Keratinocyte (primary cell): Measurements from ENCODE around the gene MACROH2A2. TPM values are rescaled to one million over a fixed set of nuclear protein-coding genes. Genes with fewer than 3 reads are reported as not detected.

Experiments used
- DNase-seq: peaks from one replicate; pipeline ENCODE4 v3.0.0-alpha.2; 2011; ENCODE audit warnings: low read depth, missing footprints, low spot score
- FAIRE-seq: peaks from 2 replicates; lab custom pipeline; 2011; peaks lifted over from hg19 to GRCh38; lab: Jason Lieb, UNC
- H2AFZ ChIP-seq: 2 replicates; pipeline ENCODE4 v1.6.0; 2012; ENCODE audit warnings: low read length, control low read depth, inconsistent platforms; ENCODE audit not compliant: control insufficient read depth
- H3K27ac ChIP-seq: 2 replicates; pipeline ENCODE4 v1.5.1; 2011; ENCODE audit warnings: low read length; ENCODE audit not compliant: control insufficient read depth, insufficient read depth
- H3K27me3 ChIP-seq: 3 replicates; pipeline ENCODE4 v1.6.0; 2011; ENCODE audit warnings: low read length; ENCODE audit not compliant: control insufficient read depth, insufficient read depth; ENCODE audit errors: extremely low read depth
- H3K36me3 ChIP-seq, 2 experiments: 2 replicates in 1 of 2; 3 replicates in 1 of 2; pipeline ENCODE4 v1.5.1; 2011; ENCODE audit warnings: low read length in 2 of 2, mild to moderate bottlenecking in 1 of 2; ENCODE audit not compliant: control insufficient read depth in 2 of 2, insufficient read depth in 2 of 2; ENCODE audit errors: extremely low read depth in 1 of 2
- H3K4me1 ChIP-seq: 3 replicates; pipeline ENCODE4 v1.5.1; 2011; ENCODE audit warnings: low read length; ENCODE audit not compliant: control insufficient read depth, insufficient read depth; ENCODE audit errors: extremely low read depth
- H3K4me2 ChIP-seq: 3 replicates; pipeline ENCODE4 v1.6.0; 2011; ENCODE audit warnings: low read depth, low read length; ENCODE audit not compliant: control insufficient read depth, insufficient read depth; ENCODE audit errors: extremely low read depth
- H3K4me3 ChIP-seq, 3 experiments: fragments of 200-600 bp in 1 of 3; sonication (generic) in 1 of 3; 2 replicates in 2 of 3; 3 replicates in 1 of 3; pipeline ENCODE4 v1.5.1; 2011 to 2016; ENCODE audit warnings: low read length in 3 of 3, mild to moderate bottlenecking in 3 of 3, control low read depth in 2 of 3, inconsistent platforms in 1 of 3, low read depth in 1 of 3, mixed read lengths in 1 of 3, mixed run types in 1 of 3, moderate library complexity in 1 of 3; ENCODE audit not compliant: control insufficient read depth in 2 of 3, insufficient read depth in 2 of 3; ENCODE audit errors: extremely low read depth in 1 of 3
- H3K79me2 ChIP-seq: 2 replicates; pipeline ENCODE4 v1.6.0; 2012; ENCODE audit warnings: low read length; ENCODE audit not compliant: control insufficient read depth, insufficient read depth
- H3K9ac ChIP-seq: 3 replicates; pipeline ENCODE4 v1.6.0; 2011; ENCODE audit warnings: low read length; ENCODE audit not compliant: control insufficient read depth, insufficient read depth; ENCODE audit errors: extremely low read depth
- H3K9me1 ChIP-seq: 3 replicates; pipeline ENCODE4 v1.6.0; 2011; ENCODE audit warnings: low read length; ENCODE audit not compliant: control insufficient read depth, insufficient read depth; ENCODE audit errors: extremely low read depth
- H3K9me3 ChIP-seq: 2 replicates; pipeline ENCODE4 v1.5.1; 2012; ENCODE audit warnings: low read depth, low read length; ENCODE audit not compliant: control insufficient read depth
- H4K20me1 ChIP-seq: 3 replicates; pipeline ENCODE4 v1.6.0; 2011; ENCODE audit warnings: low read length; ENCODE audit not compliant: control insufficient read depth, insufficient read depth; ENCODE audit errors: extremely low read depth
- EZH2 ChIP-seq: IDR thresholded peaks from one replicate; pipeline ENCODE4 v1.6.1; 2012; ENCODE audit warnings: inconsistent platforms, mild to moderate bottlenecking, low read length, moderate library complexity
- dilution Hi-C: fragments of 300-500 bp; cut with MboI; formaldehyde crosslinking; loops from one replicate; pipeline ENCODE4 v1.7.0; 2020; ENCODE audit warnings: low sequenced_read_pairs; ENCODE audit not compliant: extremely low pct_ligation_motif_present
- polyA plus RNA-seq, 5 experiments: library from polyadenylated mRNA; depleted of rRNA in 3 of 5; stranded (reverse) in 3 of 5; stranded (forward) in 1 of 5; unstranded in 1 of 5; fragments of >200 nt; gene quantifications; 1 replicate in 1 of 5; 2 replicates in 3 of 5; 3 replicates in 1 of 5; pipeline versions ENCODE4 v1.2.1 to v1.2.3, GENCODE V29; 2011 to 2012; ENCODE audit warnings: missing spikeins in 2 of 5, low read depth in 1 of 5, low replicate concordance in 1 of 5
- TF ChIP-seq, protein P1 (sequence below), 3 experiments: IDR thresholded peaks in 1 of 3; conservative IDR thresholded peaks in 1 of 3; optimal IDR thresholded peaks in 1 of 3; 2 replicates in 2 of 3; 3 replicates in 1 of 3; pipeline versions ENCODE3 to v1.5.1; 2011; ENCODE audit warnings: low read length in 3 of 3, mild to moderate bottlenecking in 3 of 3, moderate library complexity in 2 of 3, control low read depth in 1 of 3, inconsistent platforms in 1 of 3; ENCODE audit not compliant: insufficient read depth in 2 of 3; ENCODE audit errors: extremely low read depth in 1 of 3

Gene MACROH2A2
- polyA plus RNA-seq, 1 donor (not counting 4 experiments of a cell fraction or from before 2014, with no cell fraction given), result 11.6 TPM

GRCh38 chr10:70096705-70097420 lies 44.2 kb downstream of the MACROH2A2 start:
- Histone ChIP-seq H3K36me3 (peaks cover 4 to 9% of the 10 kb centered on the region in 2 experiments), H3K9ac (no peak overlapping the region), H3K27me3 (no peaks in the 10 kb centered on the region), H3K4me2 (no peak overlapping the region), H3K4me3 (no peak overlapping the region), H3K4me1 (no peaks in the 10 kb centered on the region), H3K9me1 (no peaks in the 10 kb centered on the region), H3K9me3 (no peaks in the 10 kb centered on the region), H3K27ac (no peak overlapping the region), H2AFZ (no peak overlapping the region), H4K20me1 (no peaks in the 10 kb centered on the region), H3K79me2 (no peaks in the 10 kb centered on the region)
- DNase-seq (no peak), FAIRE-seq (no peak)
- TF ChIP-seq, protein P1, sequence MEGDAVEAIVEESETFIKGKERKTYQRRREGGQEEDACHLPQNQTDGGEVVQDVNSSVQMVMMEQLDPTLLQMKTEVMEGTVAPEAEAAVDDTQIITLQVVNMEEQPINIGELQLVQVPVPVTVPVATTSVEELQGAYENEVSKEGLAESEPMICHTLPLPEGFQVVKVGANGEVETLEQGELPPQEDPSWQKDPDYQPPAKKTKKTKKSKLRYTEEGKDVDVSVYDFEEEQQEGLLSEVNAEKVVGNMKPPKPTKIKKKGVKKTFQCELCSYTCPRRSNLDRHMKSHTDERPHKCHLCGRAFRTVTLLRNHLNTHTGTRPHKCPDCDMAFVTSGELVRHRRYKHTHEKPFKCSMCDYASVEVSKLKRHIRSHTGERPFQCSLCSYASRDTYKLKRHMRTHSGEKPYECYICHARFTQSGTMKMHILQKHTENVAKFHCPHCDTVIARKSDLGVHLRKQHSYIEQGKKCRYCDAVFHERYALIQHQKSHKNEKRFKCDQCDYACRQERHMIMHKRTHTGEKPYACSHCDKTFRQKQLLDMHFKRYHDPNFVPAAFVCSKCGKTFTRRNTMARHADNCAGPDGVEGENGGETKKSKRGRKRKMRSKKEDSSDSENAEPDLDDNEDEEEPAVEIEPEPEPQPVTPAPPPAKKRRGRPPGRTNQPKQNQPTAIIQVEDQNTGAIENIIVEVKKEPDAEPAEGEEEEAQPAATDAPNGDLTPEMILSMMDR (optimal IDR thresholded peaks at IDR 0.05 in 1 of 3, IDR thresholded peaks at IDR 0.05 in 1 of 3, conservative IDR thresholded peaks at IDR 0.05 in 1 of 3; ENCODE audit: extremely low read depth in 1 of 3, insufficient read depth in 2 of 3, low read length in 3 of 3), result no peak
- TF ChIP-seq EZH2, result no peak
- dilution Hi-C loops, result no loop called here

GRCh38 chr10:70097459-70097858 lies 44.8 kb downstream of the MACROH2A2 start:
- DNase-seq (no peak), FAIRE-seq (no peak)
- Histone ChIP-seq H3K4me3 (no peak overlapping the region), H3K79me2 (no peaks in the 10 kb centered on the region), H3K4me1 (no peaks in the 10 kb centered on the region), H3K4me2 (no peak overlapping the region), H3K27me3 (no peaks in the 10 kb centered on the region), H3K27ac (no peak overlapping the region), H3K9ac (no peak overlapping the region), H4K20me1 (no peaks in the 10 kb centered on the region), H2AFZ (no peak overlapping the region), H3K9me1 (no peaks in the 10 kb centered on the region), H3K36me3 (peaks cover 5 to 6% of the 10 kb centered on the region in 2 experiments), H3K9me3 (no peaks in the 10 kb centered on the region)
- dilution Hi-C loops, result no loop called here
- TF ChIP-seq EZH2, result no peak
- TF ChIP-seq, protein P1 (optimal IDR thresholded peaks at IDR 0.05 in 1 of 3, IDR thresholded peaks at IDR 0.05 in 1 of 3, conservative IDR thresholded peaks at IDR 0.05 in 1 of 3; ENCODE audit: extremely low read depth in 1 of 3, insufficient read depth in 2 of 3, low read length in 3 of 3), result no peak
